HepG2 (cell line): ENCODE results near the gene TAF1C. TPM values are rescaled to one million over a fixed set of nuclear protein-coding genes. Genes with fewer than 3 reads are reported as not detected.
A peak's percentile ranks its signal among the peaks of the same experiment; 100 is the strongest.

Source experiments
- ATAC-seq: fragments of 200-7000 bp; cut with Tn5 transposase; 3 replicates; pipeline ENCODE4 v1.9.1; 2020; ENCODE audit warnings: mild to moderate bottlenecking, moderate library complexity
- BruUV-seq: library from RNA; stranded (reverse); fragments of 400-500 nt; replicated peaks from 2 replicates; lab custom pipeline; 2021; lab: Mats Ljungman, UMichigan
- CTCF ChIA-PET: fragments of 300-600 bp; formaldehyde crosslinking; extraction: SDS; loops from one replicate; lab custom pipeline; 2021; ENCODE audit warnings: low total read pairs, inconsistent platforms, low intra/inter-chr PET ratio; lab: Yijun Ruan, JAX
- POLR2A ChIA-PET: fragments of 350-600 bp; sonication (Branson Sonifier 250); formaldehyde crosslinking; loops from one replicate; lab custom pipeline; 2020; ENCODE audit warnings: antibody characterized with exemption, inconsistent platforms; lab: Yijun Ruan, JAX
- DNase-seq: peaks from one replicate; pipeline ENCODE4 v3.0.0-alpha.2; 2015; ENCODE audit warnings: low spot score
- FAIRE-seq: peaks from 3 replicates; lab custom pipeline; 2011; peaks lifted over from hg19 to GRCh38; lab: Jason Lieb, UNC
- H2AFZ ChIP-seq: one replicate; pipeline ENCODE4 v1.6.1; 2011; ENCODE audit warnings: low read length, inconsistent platforms
- H3K27ac ChIP-seq: fragments of 300-600 bp; 3 replicates; pipeline ENCODE4 v1.8.0; 2011; ENCODE audit warnings: mixed run types, mild to moderate bottlenecking, mixed read lengths, low read length, inconsistent platforms; ENCODE audit not compliant: insufficient read depth; ENCODE audit errors: extremely low read length
- H3K27me3 ChIP-seq, 2 experiments: fragments of 200-600 bp in 1 of 2; 2 replicates in 1 of 2; 3 replicates in 1 of 2; pipeline versions ENCODE4 v1.6.0 to v1.8.0; 2011; ENCODE audit warnings: low read length in 2 of 2, mild to moderate bottlenecking in 2 of 2, moderate library complexity in 2 of 2, inconsistent platforms in 1 of 2; ENCODE audit not compliant: insufficient read depth in 2 of 2, control insufficient read depth in 1 of 2
- H3K36me3 ChIP-seq, 2 experiments: fragments of 200-600 bp in 1 of 2; replicated peaks in 1 of 2; 2 replicates in 1 of 2; 3 replicates in 1 of 2; pipeline versions ENCODE4 v1.5.1 to v1.8.0; 2011; ENCODE audit warnings: low read length in 2 of 2, inconsistent platforms in 1 of 2; ENCODE audit not compliant: insufficient read depth in 2 of 2, control insufficient read depth in 1 of 2
- H3K4me1 ChIP-seq: 2 replicates; pipeline ENCODE4 v1.5.1; 2012; ENCODE audit warnings: low read length, inconsistent platforms; ENCODE audit not compliant: insufficient read depth
- H3K4me2 ChIP-seq: 2 replicates; pipeline ENCODE4 v1.6.0; 2011; ENCODE audit warnings: low read depth, low read length, inconsistent platforms
- H3K4me3 ChIP-seq, 3 experiments: fragments of 200-600 bp in 1 of 3; sonication (generic), shearing (Covaris generic) in 1 of 3; replicated peaks in 1 of 3; 2 replicates each; pipeline ENCODE4 v1.5.1; 2011 to 2016; ENCODE audit warnings: low read length in 3 of 3, inconsistent platforms in 2 of 3, low read depth in 2 of 3, mild to moderate bottlenecking in 2 of 3, control low read depth in 1 of 3, mixed read lengths in 1 of 3; ENCODE audit not compliant: insufficient read depth in 1 of 3
- H3K79me2 ChIP-seq: one replicate; pipeline ENCODE4 v1.6.1; 2011; ENCODE audit warnings: low read length, inconsistent platforms; ENCODE audit not compliant: insufficient read depth
- H3K9ac ChIP-seq: 2 replicates; pipeline ENCODE4 v1.6.0; 2011; ENCODE audit warnings: mild to moderate bottlenecking, low read depth, low read length, inconsistent platforms; ENCODE audit not compliant: insufficient read depth
- H3K9me3 ChIP-seq: 2 replicates; pipeline ENCODE4 v1.5.1; 2012; ENCODE audit warnings: mild to moderate bottlenecking, low read length
- H4K20me1 ChIP-seq: 2 replicates; pipeline ENCODE4 v1.6.0; 2011; ENCODE audit warnings: inconsistent platforms, mild to moderate bottlenecking, low read length, moderate library complexity; ENCODE audit not compliant: insufficient read depth
- FOSL2 ChIP-seq: sonication (generic); formaldehyde crosslinking; IDR thresholded peaks from 2 replicates; pipeline ENCODE4 v1.4.0; 2020; ENCODE audit warnings: missing genetic modification reagents
- STAT6 ChIP-seq: sonication (generic); formaldehyde crosslinking; IDR thresholded peaks from 2 replicates; pipeline ENCODE4 v1.4.0; 2020; ENCODE audit warnings: missing genetic modification reagents, mild to moderate bottlenecking, borderline replicate concordance
- XBP1 ChIP-seq: sonication (generic); formaldehyde crosslinking; IDR thresholded peaks from 2 replicates; pipeline ENCODE4 v1.5.0; 2020; ENCODE audit warnings: missing genetic modification reagents
- WGBS: methylation state at CpG from one replicate; pipeline ENCODE4 v1.1.6; 2017; ENCODE audit warnings: low lambda C conversion rate; 5-methylcytosine and 5-hydroxymethylcytosine counted together
- in situ Hi-C: cut with HindIII; loops from 2 replicates; pipeline ENCODE4 v1.10.0; 2017; ENCODE audit warnings: low pct_unique_long_range_greater_than_20kb; ENCODE audit not compliant: extremely low pct_ligation_motif_present
- intact Hi-C: fragments of 100-400 bp; cut with micrococcal nuclease; formaldehyde crosslinking; loops from one replicate; pipeline ENCODE4 v1.10.0; 2022; ENCODE audit not compliant: unreplicated experiment
- polyA plus RNA-seq, 8 experiments: library from polyadenylated mRNA; depleted of rRNA in 3 of 8; stranded (reverse) in 7 of 8; unstranded in 1 of 8; fragments of >200 nt; fragmentation: Illumina TruSeq in 4 of 8; extraction: Trizol in 4 of 8; gene quantifications; 2 replicates each; pipeline versions ENCODE4 v1.2.1 to v1.2.3, GENCODE V29; 2011 to 2016; ENCODE audit warnings: low read depth in 4 of 8, missing spikeins in 1 of 8, mixed read lengths in 1 of 8; ENCODE audit not compliant: insufficient read depth in 1 of 8
- total RNA-seq, 5 experiments: library from RNA; depleted of rRNA; stranded (reverse); fragments of >200 nt; fragmentation: Illumina TruSeq; extraction: Trizol; gene quantifications; 2 replicates each; pipeline ENCODE4 v1.2.3, GENCODE V29; 2016; ENCODE audit warnings: low read depth in 1 of 5
- TF ChIP-seq, protein P1 (sequence below): sonication (generic); formaldehyde crosslinking; conservative IDR thresholded peaks from 2 replicates; pipeline ENCODE4 v1.8.1; 2023; ENCODE audit warnings: missing genetic modification reagents

Gene TAF1C
- total and polyA plus RNA-seq, 2 of the 13 experiments (the other 11 are each of a cell fraction or from before 2014, with no cell fraction given), result 15.6 to 20.8 TPM

DNA sequence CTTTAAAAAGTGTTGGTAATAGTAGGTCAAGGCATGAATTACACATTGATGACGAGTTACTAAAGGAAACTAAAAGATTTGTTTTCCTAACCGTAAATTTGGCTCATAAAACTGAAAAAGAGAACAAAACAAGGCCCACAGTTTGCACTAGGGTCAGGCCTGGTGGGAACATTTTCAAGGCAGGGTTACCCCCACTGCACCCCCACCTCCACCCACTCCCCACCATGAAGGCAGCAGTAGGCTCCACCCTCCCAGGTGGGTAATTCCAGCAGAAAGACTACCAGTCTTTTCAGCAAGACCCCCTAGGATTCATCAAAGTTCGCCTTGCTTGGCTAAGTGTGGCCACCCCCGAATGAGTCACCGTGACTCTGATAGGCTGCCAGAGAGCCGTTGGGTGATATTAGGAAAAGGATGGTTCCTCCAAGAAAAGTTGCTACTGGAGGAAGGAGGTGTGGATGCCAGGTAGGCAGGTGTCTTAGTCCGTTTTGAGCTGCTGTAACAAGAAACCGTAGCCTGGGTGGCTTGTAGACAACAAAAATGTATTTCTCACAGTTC is 33.1 kb downstream of the TAF1C start:
- H4K20me1 ChIP-seq, result no peaks in the 10 kb centered on the region; the same call in 1 of the 2 replicates
- peaks cover 6% of the 10 kb centered on the region; the same call in 1 of the 2 replicates for H3K4me1 ChIP-seq
- H2AFZ ChIP-seq, result no peak overlapping the region
- ChIA-PET POLR2A (no interaction called here), CTCF (no interaction called here)
- H3K27ac ChIP-seq, result no peak overlapping the region
- in situ Hi-C loops (no loop called here), intact Hi-C loops (no loop called here)
- 20% methylated on average over 8 of the region's 8 CpGs for WGBS
- no peaks in the 10 kb centered on the region for H3K9me3 ChIP-seq
- ATAC-seq (no peak; the same call in 2 of the 3 replicates), DNase-seq (no peak)
- H3K4me2 ChIP-seq, result no peak overlapping the region
- peaks cover 2 to 36% of the 10 kb centered on the region in 2 experiments; a peak in 3 of 5 replicates for H3K27me3 ChIP-seq
- H3K36me3 ChIP-seq, result no peaks in the 10 kb centered on the region
- no peak overlapping the region for H3K4me3 ChIP-seq
- no peak overlapping the region for H3K9ac ChIP-seq
- TF ChIP-seq STAT6 (CRISPR knock-in tag) (no peak), FOSL2 (CRISPR knock-in tag) (peak; percentile 64)
- TF ChIP-seq, all 625 proteins: peak for 1
- no peak for FAIRE-seq
- H3K79me2 ChIP-seq, result no peaks in the 10 kb centered on the region
- no TSS peak for BruUV-seq

DNA sequence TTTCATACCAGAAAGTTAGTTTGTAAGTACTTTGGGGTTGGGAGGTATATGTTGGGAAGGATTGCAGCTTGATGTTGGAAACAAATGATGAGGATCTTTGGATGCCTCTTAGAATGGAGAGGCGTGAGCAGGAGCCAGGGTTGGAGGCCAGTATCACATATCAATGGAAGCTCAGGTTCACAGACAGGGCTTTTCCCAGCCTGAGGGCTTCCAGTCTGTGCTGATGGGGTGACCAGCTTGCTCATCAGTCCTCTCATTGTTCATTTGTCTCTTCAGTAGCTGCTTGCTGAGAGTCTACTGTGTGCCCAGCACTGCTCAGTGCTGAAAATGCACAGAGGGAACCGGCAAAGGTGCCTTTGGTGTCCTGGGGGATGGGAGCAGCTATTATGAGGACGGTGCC is 35.9 kb downstream of the TAF1C start:
- H3K27ac ChIP-seq, result no peak overlapping the region
- no peaks in the 10 kb centered on the region for H3K9me3 ChIP-seq
- H2AFZ ChIP-seq, result no peak overlapping the region
- H3K4me1 ChIP-seq, result peaks cover 6% of the 10 kb centered on the region; the same call in 1 of the 2 replicates
- H3K4me3 ChIP-seq, result no peak overlapping the region
- no TSS peak for BruUV-seq
- in situ Hi-C loops (no loop called here), intact Hi-C loops (no loop called here)
- POLR2A ChIA-PET, result interaction anchor here (1.2 to 2.4 kb wide), 2 partner anchors 28 to 34 kb away, joined by 4 to 6 read pairs; partner anchors contain the start of gene MBTPS1
- H3K4me2 ChIP-seq, result no peak overlapping the region
- H3K27me3 ChIP-seq, result peaks cover 3 to 26% of the 10 kb centered on the region in 2 experiments
- DNase-seq (no peak), FAIRE-seq (no peak)
- no peaks in the 10 kb centered on the region for H4K20me1 ChIP-seq
- H3K9ac ChIP-seq, result no peak overlapping the region
- TF ChIP-seq, protein P1, sequence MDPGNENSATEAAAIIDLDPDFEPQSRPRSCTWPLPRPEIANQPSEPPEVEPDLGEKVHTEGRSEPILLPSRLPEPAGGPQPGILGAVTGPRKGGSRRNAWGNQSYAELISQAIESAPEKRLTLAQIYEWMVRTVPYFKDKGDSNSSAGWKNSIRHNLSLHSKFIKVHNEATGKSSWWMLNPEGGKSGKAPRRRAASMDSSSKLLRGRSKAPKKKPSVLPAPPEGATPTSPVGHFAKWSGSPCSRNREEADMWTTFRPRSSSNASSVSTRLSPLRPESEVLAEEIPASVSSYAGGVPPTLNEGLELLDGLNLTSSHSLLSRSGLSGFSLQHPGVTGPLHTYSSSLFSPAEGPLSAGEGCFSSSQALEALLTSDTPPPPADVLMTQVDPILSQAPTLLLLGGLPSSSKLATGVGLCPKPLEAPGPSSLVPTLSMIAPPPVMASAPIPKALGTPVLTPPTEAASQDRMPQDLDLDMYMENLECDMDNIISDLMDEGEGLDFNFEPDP (CRISPR knock-in tag), result 0 out of 2 replicates have a peak, but pooled peaks have one; percentile 29
- no peak for TF ChIP-seq XBP1 (CRISPR knock-in tag)
- TF ChIP-seq, all 625 proteins: peak for 1
- CTCF ChIA-PET, result no interaction called here
- WGBS, result 8% methylated on average over 3 of the region's 3 CpGs
- H3K36me3 ChIP-seq, result no peaks in the 10 kb centered on the region
- no peaks in the 10 kb centered on the region for H3K79me2 ChIP-seq
- no peak; the same call in 2 of the 3 replicates for ATAC-seq
